Fibroblast of lung (primary cell): ENCODE measurements around the gene ALDH8A1. TPM values are rescaled to one million over a fixed set of nuclear protein-coding genes. Genes with fewer than 3 reads are reported as not detected.

Source experiments
- DNase-seq, 2 donors: peaks; one replicate each; pipeline versions ENCODE4 v3.0.0 to v3.0.0-alpha.2; 2010; ENCODE audit warnings: low read depth in 2 of 2
- H2AFZ ChIP-seq: 2 replicates; pipeline ENCODE4 v1.5.1; 2012; ENCODE audit warnings: low read length, control low read depth, inconsistent platforms
- H3K27ac ChIP-seq: 2 replicates; pipeline ENCODE4 v1.5.1; 2011; ENCODE audit warnings: low read length, control low read depth; ENCODE audit not compliant: insufficient read depth
- H3K27me3 ChIP-seq: 2 replicates; pipeline ENCODE4 v1.5.1; 2011; ENCODE audit warnings: mild to moderate bottlenecking, low read length; ENCODE audit not compliant: control insufficient read depth, insufficient read depth
- H3K36me3 ChIP-seq: 2 replicates; pipeline ENCODE4 v1.5.1; 2011; ENCODE audit warnings: low read length; ENCODE audit not compliant: control insufficient read depth, insufficient read depth
- H3K4me1 ChIP-seq: 2 replicates; pipeline ENCODE4 v1.5.1; 2011; ENCODE audit warnings: low read length; ENCODE audit not compliant: control insufficient read depth, insufficient read depth; ENCODE audit errors: extremely low read depth
- H3K4me2 ChIP-seq: 2 replicates; pipeline ENCODE4 v1.5.1; 2011; ENCODE audit warnings: low read length, control low read depth; ENCODE audit not compliant: insufficient read depth; ENCODE audit errors: extremely low read depth
- H3K4me3 ChIP-seq, 4 experiments: fragments of 200-600 bp in 1 of 4; sonication (generic) in 1 of 4; replicated peaks in 1 of 4; 2 replicates each; pipeline ENCODE4 v1.5.1; 2011 to 2016; ENCODE audit warnings: low read length in 4 of 4, low read depth in 3 of 4, mild to moderate bottlenecking in 3 of 4, control low read depth in 2 of 4, inconsistent platforms in 1 of 4, mixed read lengths in 1 of 4; ENCODE audit not compliant: insufficient read depth in 1 of 4; ENCODE audit errors: control extremely low read depth in 1 of 4
- H3K79me2 ChIP-seq: 2 replicates; pipeline ENCODE4 v1.5.1; 2012; ENCODE audit warnings: mild to moderate bottlenecking, low read length, inconsistent platforms; ENCODE audit not compliant: control insufficient read depth, insufficient read depth
- H3K9ac ChIP-seq: 2 replicates; pipeline ENCODE4 v1.5.1; 2011; ENCODE audit warnings: mild to moderate bottlenecking, low read length, control low read depth; ENCODE audit not compliant: insufficient read depth
- H3K9me3 ChIP-seq: 2 replicates; pipeline ENCODE4 v1.5.1; 2012; ENCODE audit warnings: low read depth, low read length; ENCODE audit not compliant: control insufficient read depth, insufficient read depth
- H4K20me1 ChIP-seq: 2 replicates; pipeline ENCODE4 v1.5.1; 2011; ENCODE audit warnings: low read length; ENCODE audit not compliant: control insufficient read depth, insufficient read depth; ENCODE audit errors: extremely low read depth
- CTCF ChIP-seq, 2 donors: IDR thresholded peaks in 1 of 2; conservative IDR thresholded peaks in 1 of 2; 1 replicate in 1 of 2; 2 replicates in 1 of 2; pipeline ENCODE4 v1.5.1; 2011 to 2012; ENCODE audit warnings: low read length in 2 of 2, control low read depth in 1 of 2, inconsistent platforms in 1 of 2, low read depth in 1 of 2, mild to moderate bottlenecking in 1 of 2
- EZH2 ChIP-seq: IDR thresholded peaks from 2 replicates; pipeline ENCODE4 v1.5.1; 2012; ENCODE audit warnings: low read length, control low read depth, mild to moderate bottlenecking; ENCODE audit errors: missing control alignments
- polyA plus RNA-seq, 2 donors: library from polyadenylated mRNA; depleted of rRNA in 1 of 2; stranded (reverse) in 1 of 2; unstranded in 1 of 2; fragments of >200 nt; gene quantifications; 2 replicates each; pipeline ENCODE4 v1.2.1, GENCODE V29; 2011 to 2012; ENCODE audit warnings: missing spikeins in 1 of 2
- total RNA-seq: library from RNA; depleted of rRNA; stranded (reverse); fragments of >200 nt; gene quantifications from 2 replicates; pipeline ENCODE4 v1.2.1, GENCODE V29; 2014

The ALDH8A1 gene
- total and polyA plus RNA-seq, 2 donors (not counting 1 experiment from before 2014, with no cell fraction given): 0.11 to 0.50 TPM

- Histone ChIP-seq H3K4me1 (peaks cover 9% of the 10 kb centered on the region), H3K9ac (no peak overlapping the region), H4K20me1 (no peaks in the 10 kb centered on the region), H3K9me3 (no peaks in the 10 kb centered on the region), H3K27me3 (no peaks in the 10 kb centered on the region), H3K4me3 (no peak overlapping the region), H3K79me2 (no peaks in the 10 kb centered on the region), H3K27ac (peak overlapping the region; percentile 29), H3K4me2 (no peak overlapping the region), H3K36me3 (no peaks in the 10 kb centered on the region), H2AFZ (no peak overlapping the region)
- TF ChIP-seq EZH2: no peak
- no peak for TF ChIP-seq CTCF (conservative IDR thresholded peaks at IDR 0.05 in 1 of 2, IDR thresholded peaks at IDR 0.05 in 1 of 2; ENCODE audit: low read depth in 1 of 2, low read length in 2 of 2)
- DNase-seq: peak in 1 of 2 donors; percentile 57
Measured at GRCh38 chr6:134936476-134936875, 13.4 kb downstream of the ALDH8A1 start.

GRCh38 chr6:134934793-134935485 lies 15.0 kb downstream of the ALDH8A1 start:
- Histone ChIP-seq H3K9ac (no peak overlapping the region), H2AFZ (no peak overlapping the region), H3K27ac (no peak overlapping the region), H3K4me1 (peaks cover 9% of the 10 kb centered on the region), H3K36me3 (no peaks in the 10 kb centered on the region), H4K20me1 (no peaks in the 10 kb centered on the region), H3K27me3 (no peaks in the 10 kb centered on the region), H3K4me2 (no peak overlapping the region), H3K79me2 (no peaks in the 10 kb centered on the region), H3K4me3 (no peak overlapping the region), H3K9me3 (no peaks in the 10 kb centered on the region)
- TF ChIP-seq EZH2: no peak
- no peak for TF ChIP-seq CTCF (conservative IDR thresholded peaks at IDR 0.05 in 1 of 2, IDR thresholded peaks at IDR 0.05 in 1 of 2; ENCODE audit: low read depth in 1 of 2, low read length in 2 of 2)
- peak in 1 of 2 donors; percentile 30 for DNase-seq

GRCh38 chr6:134932535-134933470 lies 17.1 kb downstream of the ALDH8A1 start:
- Histone ChIP-seq H3K4me2 (no peak overlapping the region), H3K9me3 (no peaks in the 10 kb centered on the region), H2AFZ (no peak overlapping the region), H3K4me3 (no peak overlapping the region), H3K36me3 (no peaks in the 10 kb centered on the region), H3K79me2 (no peaks in the 10 kb centered on the region), H3K4me1 (peaks cover 6% of the 10 kb centered on the region), H3K27ac (no peak overlapping the region), H3K9ac (no peak overlapping the region), H3K27me3 (no peaks in the 10 kb centered on the region), H4K20me1 (no peaks in the 10 kb centered on the region)
- no peak for DNase-seq
- TF ChIP-seq CTCF (conservative IDR thresholded peaks at IDR 0.05 in 1 of 2, IDR thresholded peaks at IDR 0.05 in 1 of 2; ENCODE audit: low read depth in 1 of 2, low read length in 2 of 2): no peak
- no peak for TF ChIP-seq EZH2
